CD4-positive, alpha-beta T cell treated with Interleukin-6 for 4 hours (primary cell): ENCODE results near the gene DCTN1.
"Not testable (repeated sequence)": the region's sequence is repeated elsewhere in the genome, so short reads cannot be mapped to it uniquely, and the experiment has no call there.

Experiments used
- DNase-seq: peaks from one replicate; pipeline ENCODE4 v3.0.0-alpha.2; 2020; ENCODE audit warnings: mixed read lengths

Gene DCTN1

GRCh38 chr2:74368499-74368898 lies 11.6 kb downstream of the DCTN1 start:
- no peak for DNase-seq

- DNase-seq: no peak
These were observed 12.3 kb downstream of the DCTN1 start for GRCh38 chr2:74367789-74368188.

GRCh38 chr2:74366036-74366435 lies 14.1 kb downstream of the DCTN1 start:
- DNase-seq: no peak

DNA sequence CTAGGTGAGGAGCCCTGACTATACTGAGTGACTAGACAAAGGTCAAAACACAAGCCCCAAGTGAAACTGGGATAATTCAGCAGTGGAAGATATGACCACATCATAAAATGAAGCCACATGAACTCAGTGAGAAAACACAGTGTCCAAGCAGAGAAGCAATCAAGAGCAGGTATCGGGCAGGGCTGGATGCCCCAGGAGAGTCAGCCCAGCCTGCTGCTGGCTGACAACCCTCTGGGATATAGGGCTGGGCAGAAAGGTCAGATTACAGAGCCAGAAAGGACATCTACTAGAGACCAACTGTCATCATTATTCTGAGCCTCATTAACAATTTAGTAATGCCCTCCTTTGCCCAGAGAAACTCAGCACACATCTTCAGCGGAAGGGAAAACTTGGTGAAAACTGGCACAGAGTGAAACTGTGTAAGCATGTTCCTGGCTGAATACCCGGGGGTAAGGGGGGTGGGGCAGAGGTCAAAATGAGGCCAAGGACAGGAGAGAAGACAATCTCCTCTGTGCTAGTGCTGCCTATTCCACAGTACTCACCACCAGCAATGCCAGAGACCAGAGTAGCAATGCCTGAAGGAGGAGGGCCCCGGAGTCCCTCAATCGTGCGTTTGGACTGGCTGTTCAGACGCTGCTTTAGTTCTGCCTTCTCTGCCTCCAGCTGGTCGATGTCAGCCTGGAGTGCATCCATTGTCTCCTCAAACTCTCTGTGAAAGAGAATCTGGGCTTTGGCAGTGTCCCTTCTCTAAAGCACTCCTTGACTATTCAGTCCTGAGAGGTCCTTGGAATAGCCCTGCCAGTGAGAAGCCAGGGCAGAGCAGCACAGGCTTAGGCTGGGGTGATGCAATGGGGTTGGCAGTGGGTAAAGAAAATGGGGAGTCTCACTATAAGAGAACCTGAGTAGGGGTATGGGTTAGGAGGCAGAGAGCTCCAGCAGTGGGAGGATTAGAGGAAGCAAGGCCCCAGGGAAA lies 15.3 kb downstream of the DCTN1 start:
- DNase-seq: no peak

- no peak for DNase-seq
These were observed 18.8 kb downstream of the DCTN1 start for GRCh38 chr2:74361327-74361726.

DNA sequence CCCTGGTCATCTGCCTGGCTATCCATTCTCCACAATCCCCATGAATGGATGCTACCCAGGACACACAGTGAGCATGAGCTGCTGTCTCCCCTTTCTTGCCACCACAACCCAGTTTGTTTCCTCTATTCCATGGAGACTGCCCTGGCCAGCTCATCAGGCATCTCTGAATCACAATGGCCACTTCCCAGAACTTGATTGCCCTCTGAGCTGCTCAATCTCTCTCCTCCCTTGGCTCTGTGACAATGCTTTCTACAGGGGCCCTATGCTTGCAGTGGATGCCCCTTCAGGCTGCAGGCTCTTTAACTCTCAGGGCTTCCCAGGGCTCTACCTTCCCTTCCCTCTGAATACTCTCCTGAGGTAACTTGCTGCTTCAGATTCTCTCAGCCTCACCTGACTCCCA lies 22.5 kb downstream of the DCTN1 start:
- DNase-seq: no peak

DNA sequence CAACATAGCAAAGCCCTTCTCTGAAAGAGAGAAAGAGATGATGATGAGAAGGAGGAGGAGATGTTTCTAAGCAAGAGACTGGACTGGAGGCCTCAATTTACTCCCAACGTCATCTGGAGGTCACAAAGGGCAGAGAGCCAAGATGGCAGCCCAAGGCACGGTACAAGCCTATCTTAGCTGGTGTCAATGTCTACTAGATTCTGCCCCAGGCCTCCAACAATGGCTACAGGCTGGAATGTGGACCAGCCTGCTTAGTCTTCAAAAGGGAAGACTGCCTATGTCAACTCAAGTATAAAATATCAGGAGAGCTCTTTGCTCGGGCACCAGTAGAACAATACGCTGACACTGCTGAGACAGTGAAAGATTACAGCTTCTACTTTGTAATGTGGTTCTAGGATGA lies 30.2 kb downstream of the DCTN1 start:
- no peak for DNase-seq

GRCh38 chr2:74347742-74348141 lies 32.4 kb downstream of the DCTN1 start:
- DNase-seq: no peak

GRCh38 chr2:74347303-74347702 lies 32.8 kb downstream of the DCTN1 start:
- DNase-seq: no peak

DNA sequence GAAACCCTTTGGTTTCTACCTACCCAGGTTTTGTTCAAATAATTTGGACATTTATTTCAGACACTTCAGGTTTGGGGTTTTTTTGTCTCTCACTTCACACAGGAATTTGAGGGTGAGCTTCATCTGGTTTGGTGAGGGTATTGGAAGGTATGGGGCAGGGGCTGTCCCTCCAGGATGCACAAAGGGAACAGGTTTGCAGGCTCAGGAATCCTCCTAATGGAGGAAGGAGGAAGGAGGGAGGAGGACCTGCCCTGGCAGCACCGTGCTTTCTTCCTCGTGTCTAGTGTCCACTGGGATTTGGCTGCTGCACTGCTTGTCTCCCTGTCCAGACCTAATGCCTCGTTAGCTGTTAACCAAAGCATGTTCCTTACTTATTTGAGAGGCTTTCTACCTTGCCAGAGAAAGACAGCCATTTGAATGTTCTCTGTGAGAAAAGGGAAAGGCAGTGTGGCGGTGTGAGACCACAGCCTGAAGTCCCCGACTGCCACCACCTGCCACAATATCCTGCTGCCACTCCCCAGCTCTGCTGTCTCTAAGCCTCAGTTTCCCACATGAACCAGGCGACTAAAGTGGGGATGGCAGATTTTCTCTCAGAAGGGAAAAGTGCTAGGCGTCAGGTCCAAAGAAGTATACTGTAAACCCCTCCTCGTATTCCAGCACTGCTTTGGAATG lies 34.7 kb downstream of the DCTN1 start:
- DNase-seq: no peak

GRCh38 chr2:74343316-74343715 lies 36.8 kb downstream of the DCTN1 start, which contains the start of gene SLC4A5:
Gene SLC4A5, minus strand, starts transcription at chr2:74343416. Its CDS starts 28,393 bp downstream, at chr2:74315023.
- no peak for DNase-seq

DNA sequence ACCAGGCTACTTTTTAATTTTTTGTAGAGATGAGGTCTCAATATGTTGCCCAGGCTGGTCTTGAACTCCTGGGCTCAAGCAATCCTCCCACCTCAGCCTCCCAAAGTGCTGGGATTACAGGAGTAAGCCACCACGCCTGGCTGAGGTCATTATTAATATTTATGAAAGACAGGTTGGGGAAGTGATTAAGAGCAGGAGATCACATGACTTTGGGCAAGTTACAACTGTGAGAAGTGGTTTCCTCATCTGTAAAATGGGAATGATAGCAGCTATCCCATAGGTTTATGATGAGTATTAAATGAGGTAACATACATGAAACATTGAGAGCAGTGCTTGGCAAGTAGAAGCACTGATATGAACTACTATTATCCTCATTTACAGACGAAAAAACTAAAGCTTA lies 43.9 kb downstream of the DCTN1 start:
- DNase-seq: not testable (repeated sequence)

DNA sequence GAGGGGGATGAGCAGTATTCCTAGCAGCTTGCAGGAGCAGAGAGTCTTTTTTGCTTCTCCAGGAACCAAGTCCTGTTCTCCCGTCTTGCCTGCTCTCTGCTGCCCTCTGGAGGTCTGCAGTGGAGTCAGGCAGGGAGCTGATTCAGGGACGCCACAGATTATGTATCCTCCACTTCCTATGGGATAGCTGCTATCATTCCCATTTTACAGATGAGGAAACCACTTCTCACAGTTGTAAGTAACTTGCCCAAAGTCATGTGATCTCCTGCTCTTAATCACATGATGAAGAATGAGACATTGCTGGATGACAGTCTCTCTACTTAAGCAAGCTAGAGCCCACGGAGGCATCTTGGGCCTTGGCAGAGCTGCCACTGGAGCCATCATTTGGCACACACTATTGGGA lies 45.2 kb downstream of the DCTN1 start:
- DNase-seq: peak; percentile 83

DNA sequence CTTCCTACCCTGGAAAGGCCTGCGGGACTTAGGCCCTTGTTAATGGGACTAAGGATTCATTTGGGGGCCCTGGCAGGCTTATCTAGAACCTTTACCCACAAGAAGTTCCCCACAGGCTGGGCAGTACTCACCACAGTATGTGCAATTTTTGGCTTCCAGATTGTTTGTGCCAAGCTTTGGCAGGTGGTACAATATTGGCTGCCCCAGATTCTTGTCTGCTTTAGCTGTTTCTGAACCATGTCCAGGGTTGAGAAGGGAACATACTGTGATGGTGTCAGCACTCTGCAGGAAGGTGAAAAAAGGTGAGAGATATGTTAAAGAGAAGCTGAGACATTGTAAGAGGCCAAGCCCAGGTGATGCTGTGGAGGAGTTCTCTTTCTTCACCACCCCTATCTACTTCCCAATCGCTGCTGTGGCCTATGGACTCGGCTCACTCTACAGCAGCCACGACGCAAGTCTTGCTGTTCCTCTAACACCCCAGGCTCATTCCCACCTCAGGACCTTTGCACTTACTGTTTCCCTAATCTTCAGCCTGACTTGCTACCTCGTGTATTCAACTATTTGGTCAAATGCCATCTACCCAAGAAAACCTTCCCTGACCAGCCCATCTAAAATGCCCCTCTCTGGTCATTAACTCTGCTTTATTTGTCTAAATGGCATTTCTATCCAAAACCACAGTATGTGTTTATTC lies 46.1 kb downstream of the DCTN1 start:
- no peak for DNase-seq

GRCh38 chr2:74333175-74333574 lies 46.9 kb downstream of the DCTN1 start:
- no peak for DNase-seq

DNA sequence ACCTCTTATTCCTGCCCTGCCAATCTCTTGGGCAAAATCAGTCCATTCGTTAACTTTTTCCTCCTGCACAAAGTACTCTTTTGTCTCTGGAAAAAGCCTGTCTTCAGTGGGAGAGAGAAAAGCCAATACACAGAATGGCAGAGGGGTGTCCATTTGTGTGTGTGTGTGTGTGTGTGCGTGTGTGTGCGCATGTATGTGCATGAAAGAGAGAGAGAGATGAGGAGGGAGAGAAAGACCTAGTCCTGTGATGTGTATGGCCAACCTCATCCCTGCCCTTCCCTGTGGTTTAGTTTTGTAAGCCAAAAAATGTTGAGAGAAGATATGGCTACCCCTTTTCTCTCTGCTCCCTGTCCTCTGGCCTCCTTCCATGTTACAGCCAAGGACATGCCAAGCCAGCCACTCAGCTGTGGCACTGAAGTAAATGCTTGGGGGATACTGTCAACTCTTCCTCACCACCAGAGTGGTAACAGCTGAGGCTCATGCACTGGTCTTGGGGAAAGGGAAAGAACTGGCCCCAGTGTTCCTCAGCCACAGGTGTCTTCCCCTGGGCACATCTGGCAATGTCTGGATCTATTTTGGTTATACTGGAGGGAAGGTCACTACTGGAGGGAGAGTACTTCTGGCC lies 47.4 kb downstream of the DCTN1 start:
- DNase-seq: no peak

DNA sequence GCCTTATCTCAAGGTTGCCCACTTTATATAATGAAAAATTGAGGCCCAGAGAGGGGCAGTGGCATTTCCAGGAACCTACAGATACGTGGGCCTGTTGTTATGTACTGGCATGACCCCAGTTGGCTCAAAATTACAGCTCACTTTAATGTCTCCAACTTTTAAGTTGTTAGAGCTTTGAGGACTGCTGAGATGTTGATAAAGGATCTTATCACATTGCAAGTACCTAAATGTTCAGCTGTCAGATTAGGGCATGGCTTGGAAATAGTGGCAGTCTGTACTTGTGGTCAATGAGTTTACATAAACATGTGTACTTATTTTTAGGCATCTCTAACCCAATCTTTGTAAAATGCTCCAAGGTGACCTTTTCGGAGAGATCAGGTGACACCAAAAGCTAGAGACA lies 51.5 kb downstream of the DCTN1 start:
- DNase-seq: no peak

DNA sequence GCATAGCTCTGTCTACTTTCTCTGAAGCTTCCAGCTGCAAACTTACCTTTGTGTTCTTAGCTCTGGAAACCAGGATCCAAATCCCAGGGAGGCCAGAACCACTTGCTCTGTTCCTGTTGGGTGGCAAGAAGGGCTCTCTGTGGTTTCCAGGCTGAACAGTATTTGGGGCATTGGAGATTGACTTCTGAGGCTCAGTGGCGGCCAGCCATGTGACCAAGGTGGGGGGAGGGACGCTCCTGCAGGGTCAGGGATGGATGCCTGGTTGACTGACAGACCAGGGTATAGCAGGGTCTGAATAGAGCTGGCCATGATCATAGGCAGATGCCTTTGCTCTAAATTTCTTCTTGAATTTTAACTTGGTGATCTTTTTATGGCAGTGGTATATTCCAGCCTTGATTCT lies 52.0 kb downstream of the DCTN1 start:
- no peak for DNase-seq

DNA sequence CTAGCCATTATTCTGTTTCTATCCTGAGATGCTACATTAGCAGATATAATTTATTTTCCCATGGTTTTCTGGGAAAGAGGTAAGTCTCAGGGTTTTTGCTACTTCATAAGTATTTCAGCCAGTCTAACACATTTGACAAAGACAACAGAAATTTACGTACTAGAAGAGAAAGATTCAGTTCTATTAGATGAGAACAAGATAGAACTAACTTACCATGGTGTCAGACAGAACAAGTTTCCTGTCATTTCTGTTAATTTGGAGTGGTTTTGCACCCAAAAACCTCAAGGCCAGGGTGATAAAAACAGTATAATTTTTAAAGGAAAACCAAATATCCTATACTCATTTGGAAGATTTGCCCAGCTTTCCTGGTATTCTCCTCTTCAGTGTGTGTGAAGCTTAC lies 52.5 kb downstream of the DCTN1 start:
- DNase-seq: no peak

GRCh38 chr2:74327199-74327598 lies 52.9 kb downstream of the DCTN1 start:
- DNase-seq: no peak

DNA sequence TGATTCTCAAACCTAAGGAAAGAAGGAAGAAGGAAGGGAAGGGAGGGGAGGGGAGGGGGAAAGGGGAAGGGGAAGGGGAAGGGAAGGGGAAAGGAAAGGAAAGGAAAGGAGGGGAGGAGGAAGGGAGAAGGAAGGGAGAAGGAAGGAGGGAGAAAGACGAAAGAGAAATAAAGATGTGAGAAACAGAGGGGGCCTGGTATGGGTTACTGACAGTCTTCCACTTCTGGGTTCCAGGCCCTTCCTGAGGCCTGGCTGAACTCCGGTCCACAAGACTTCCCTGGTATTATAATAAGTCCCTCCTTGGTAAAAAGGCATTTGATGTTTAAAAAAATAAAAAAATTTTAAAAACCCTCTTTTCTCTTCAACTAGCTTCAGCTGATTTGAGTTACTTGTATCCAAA lies 54.3 kb downstream of the DCTN1 start:
- DNase-seq: no peak

GRCh38 chr2:74321737-74322136 lies 58.4 kb downstream of the DCTN1 start:
- no peak for DNase-seq

- no peak for DNase-seq
These were observed 62.4 kb downstream of the DCTN1 start for GRCh38 chr2:74317701-74318100.
